Astrocyte of the cerebellum (primary cell): ENCODE measurements around the gene THAP3.

Experiments used
- DNase-seq: peaks from one replicate; pipeline ENCODE4 v3.0.0-alpha.2; 2011; ENCODE audit warnings: low read depth
- H3K4me3 ChIP-seq: 2 replicates; pipeline ENCODE4 v1.5.1; 2011; ENCODE audit warnings: mild to moderate bottlenecking, low read depth, low read length, moderate library complexity
- CTCF ChIP-seq: IDR thresholded peaks from 2 replicates; pipeline ENCODE4 v1.5.1; 2012; ENCODE audit warnings: low read length, low read depth, moderate library complexity, mild to moderate bottlenecking; ENCODE audit errors: missing control alignments
- in situ Hi-C: cut with HindIII; loops from 2 replicates; pipeline ENCODE4 v1.10.0; 2017; ENCODE audit warnings: low sequenced_read_pairs

The THAP3 gene

GRCh38 chr1:6624710-6625583, at the start of gene THAP3:
THAP3 (plus strand) TSS chr1:6624868; CDS start chr1:6625219, 351 bp downstream.
- in situ Hi-C loops = no loop called here
- no peak for TF ChIP-seq CTCF
- peak; percentile 48 for DNase-seq

GRCh38 chr1:6577831-6578525, 46.7 kb upstream of the THAP3 start:
- TF ChIP-seq CTCF = no peak
- in situ Hi-C loops = no loop called here
- no peak for DNase-seq
- H3K4me3 ChIP-seq = no peak overlapping the region

More at GRCh38 chr1:6624710-6625583, at the start of gene THAP3:
- peak within 1 kb of the TSS; percentile 69 for H3K4me3 ChIP-seq

GRCh38 chr1:6578624-6579373, 45.9 kb upstream of the THAP3 start:
- no peak for TF ChIP-seq CTCF
- H3K4me3 ChIP-seq = no peak overlapping the region
- in situ Hi-C loops = no loop called here
- no peak for DNase-seq

- in situ Hi-C loops = no loop called here
- DNase-seq = peak; percentile 92
- H3K4me3 ChIP-seq = peak within 1 kb of the TSS; percentile 84
- no peak for TF ChIP-seq CTCF
These were observed 45.1 kb upstream of the THAP3 start, which contains the start of gene ZBTB48 for GRCh38 chr1:6579374-6580118. ZBTB48 (plus strand) TSS chr1:6579994; CDS start chr1:6580610, 616 bp downstream.

GRCh38 chr1:6580119-6580592, 44.5 kb upstream of the THAP3 start:
- TF ChIP-seq CTCF = no peak
- in situ Hi-C loops = no loop called here
- no peak for DNase-seq
- peak overlapping the region; percentile 84 for H3K4me3 ChIP-seq
